OCI-LY1 (cell line): ENCODE measurements around the gene WNT7B.

Source experiments
- H2AFZ ChIP-seq: fragments of 200-600 bp; sonication (generic), shearing (Covaris generic); 2 replicates; pipeline ENCODE4 v1.6.0; 2014; ENCODE audit warnings: antibody characterized with exemption, mild to moderate bottlenecking, low read length
- H3F3A ChIP-seq: fragments of 200-600 bp; sonication (generic), shearing (Covaris generic); 2 replicates; pipeline ENCODE4 v1.6.0; 2014; ENCODE audit warnings: mild to moderate bottlenecking, antibody characterized with exemption, low read length, moderate library complexity; ENCODE audit not compliant: insufficient read depth
- H3K27ac ChIP-seq: fragments of 200-600 bp; sonication (generic); 2 replicates; pipeline ENCODE4 v1.5.1; 2014; ENCODE audit warnings: low read length, mixed run types, mild to moderate bottlenecking, low read depth; ENCODE audit not compliant: poor library complexity, severe bottlenecking
- H3K27me3 ChIP-seq: fragments of 200-600 bp; sonication (generic); 2 replicates; pipeline ENCODE4 v1.6.0; 2014; ENCODE audit warnings: antibody characterized with exemption, mild to moderate bottlenecking, low read length, moderate library complexity; ENCODE audit not compliant: insufficient read depth
- H3K36me3 ChIP-seq: fragments of 200-600 bp; sonication (generic); 2 replicates; pipeline ENCODE4 v1.6.1; 2014; ENCODE audit warnings: mild to moderate bottlenecking, antibody characterized with exemption, low read length, moderate library complexity, mixed read lengths; ENCODE audit not compliant: insufficient read depth
- H3K4me1 ChIP-seq: fragments of 200-600 bp; sonication (generic); 2 replicates; pipeline ENCODE4 v1.5.1; 2014; ENCODE audit warnings: mild to moderate bottlenecking, low read length, moderate library complexity; ENCODE audit not compliant: insufficient read depth, severe bottlenecking
- H3K4me2 ChIP-seq: fragments of 200-600 bp; sonication (generic), shearing (Covaris generic); 2 replicates; pipeline ENCODE4 v1.6.1; 2014; ENCODE audit warnings: low read length
- H3K4me3 ChIP-seq: fragments of 200-600 bp; sonication (generic); 2 replicates; pipeline ENCODE4 v1.5.1; 2014; ENCODE audit warnings: low read length, low read depth, mild to moderate bottlenecking, mixed read lengths; ENCODE audit not compliant: poor library complexity, severe bottlenecking
- H3K79me2 ChIP-seq: fragments of 200-600 bp; shearing (Covaris generic); 2 replicates; pipeline ENCODE4 v1.6.1; 2016; ENCODE audit warnings: mixed run types, low read length, mixed read lengths; ENCODE audit not compliant: insufficient read depth
- H3K9ac ChIP-seq: fragments of 200-600 bp; sonication (generic), shearing (Covaris generic); 2 replicates; pipeline ENCODE4 v1.6.1; 2014; ENCODE audit warnings: mild to moderate bottlenecking, low read length, mixed read lengths
- H3K9me2 ChIP-seq: fragments of 200-600 bp; sonication (generic), shearing (Covaris generic); 2 replicates; pipeline ENCODE4 v1.6.1; 2014; ENCODE audit warnings: low read depth, mild to moderate bottlenecking, low read length, mixed read lengths
- H3K9me3 ChIP-seq: fragments of 200-600 bp; shearing (Covaris generic); 2 replicates; pipeline ENCODE4 v1.6.1; 2014; ENCODE audit warnings: low read length, mixed read lengths
- H4K20me1 ChIP-seq: fragments of 200-600 bp; sonication (generic), shearing (Covaris generic); 2 replicates; pipeline ENCODE4 v1.6.0; 2016; ENCODE audit warnings: mild to moderate bottlenecking, low read length; ENCODE audit not compliant: insufficient read depth
- EZH2 ChIP-seq: fragments of 200-600 bp; sonication (generic), shearing (Covaris generic); IDR thresholded peaks from 2 replicates; pipeline ENCODE4 v1.8.0; 2017; ENCODE audit warnings: borderline replicate concordance, mixed run types, mild to moderate bottlenecking, antibody characterized with exemption, low read length, moderate library complexity, mixed read lengths
- TF ChIP-seq, protein P1 (sequence below): fragments of 200-600 bp; sonication (generic), shearing (Covaris generic); IDR thresholded peaks from 2 replicates; pipeline ENCODE4 v1.5.1; 2017; ENCODE audit warnings: mild to moderate bottlenecking, antibody characterized with exemption, low read length, moderate library complexity, mixed read lengths

Gene WNT7B

DNA sequence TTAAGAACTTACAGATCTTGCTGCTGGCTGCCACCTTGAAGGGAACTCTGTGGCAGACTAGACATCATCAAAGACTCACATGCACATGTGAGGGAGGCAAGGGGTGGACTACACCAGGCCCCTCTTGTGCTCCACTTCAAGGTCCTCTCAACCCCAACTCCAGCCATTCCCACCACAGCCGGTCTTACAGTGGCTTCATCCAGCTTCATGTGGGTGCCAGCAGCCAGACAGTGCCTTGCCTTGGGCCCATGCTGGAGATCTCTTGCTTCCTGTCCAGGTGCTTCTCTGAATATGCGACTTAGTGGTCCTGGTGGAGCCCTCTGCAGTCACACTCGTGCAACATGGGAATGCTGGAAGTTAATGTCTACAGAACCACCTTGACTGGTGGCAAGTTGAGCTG, 44.6 kb upstream of the WNT7B start:
- Histone ChIP-seq H3K27ac (no peak overlapping the region), H2AFZ (no peak overlapping the region), H4K20me1 (no peaks in the 10 kb centered on the region), H3K4me3 (no peak overlapping the region), H3K4me1 (no peaks in the 10 kb centered on the region), H3K27me3 (peaks cover 10% of the 10 kb centered on the region; the same call in 1 of the 2 replicates), H3K9me3 (no peaks in the 10 kb centered on the region), H3K36me3 (no peaks in the 10 kb centered on the region), H3K4me2 (no peak overlapping the region), H3K79me2 (no peaks in the 10 kb centered on the region), H3F3A (no peaks in the 10 kb centered on the region), H3K9me2 (no peaks in the 10 kb centered on the region), H3K9ac (no peak overlapping the region)
- no peak for TF ChIP-seq EZH2
- TF ChIP-seq, protein P1, sequence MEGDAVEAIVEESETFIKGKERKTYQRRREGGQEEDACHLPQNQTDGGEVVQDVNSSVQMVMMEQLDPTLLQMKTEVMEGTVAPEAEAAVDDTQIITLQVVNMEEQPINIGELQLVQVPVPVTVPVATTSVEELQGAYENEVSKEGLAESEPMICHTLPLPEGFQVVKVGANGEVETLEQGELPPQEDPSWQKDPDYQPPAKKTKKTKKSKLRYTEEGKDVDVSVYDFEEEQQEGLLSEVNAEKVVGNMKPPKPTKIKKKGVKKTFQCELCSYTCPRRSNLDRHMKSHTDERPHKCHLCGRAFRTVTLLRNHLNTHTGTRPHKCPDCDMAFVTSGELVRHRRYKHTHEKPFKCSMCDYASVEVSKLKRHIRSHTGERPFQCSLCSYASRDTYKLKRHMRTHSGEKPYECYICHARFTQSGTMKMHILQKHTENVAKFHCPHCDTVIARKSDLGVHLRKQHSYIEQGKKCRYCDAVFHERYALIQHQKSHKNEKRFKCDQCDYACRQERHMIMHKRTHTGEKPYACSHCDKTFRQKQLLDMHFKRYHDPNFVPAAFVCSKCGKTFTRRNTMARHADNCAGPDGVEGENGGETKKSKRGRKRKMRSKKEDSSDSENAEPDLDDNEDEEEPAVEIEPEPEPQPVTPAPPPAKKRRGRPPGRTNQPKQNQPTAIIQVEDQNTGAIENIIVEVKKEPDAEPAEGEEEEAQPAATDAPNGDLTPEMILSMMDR: no peak

DNA sequence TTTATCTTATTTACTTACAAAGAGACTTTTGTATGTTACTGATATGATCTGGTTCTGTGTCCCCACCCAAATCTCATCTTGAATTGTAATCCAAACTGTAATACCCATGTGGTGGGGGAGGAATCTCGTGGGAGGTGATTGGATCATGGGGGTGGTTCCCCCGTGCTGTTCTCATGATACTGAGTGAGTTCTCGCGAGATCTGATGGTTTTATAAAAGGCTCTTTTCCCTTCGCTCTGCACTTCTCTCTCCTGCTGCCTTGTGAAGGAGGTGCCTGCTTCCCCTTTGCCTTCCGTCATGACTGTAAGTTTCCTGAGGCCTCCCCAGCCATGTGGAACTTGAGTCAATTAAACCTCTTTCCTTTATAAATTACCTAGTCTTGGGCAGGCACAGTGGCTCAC, 42.4 kb upstream of the WNT7B start:
- no peaks in the 10 kb centered on the region for H3K36me3 ChIP-seq
- TF ChIP-seq, protein P1: no peak
- TF ChIP-seq EZH2: no peak
- no peaks in the 10 kb centered on the region for H3K4me1 ChIP-seq
- no peaks in the 10 kb centered on the region for H3K79me2 ChIP-seq
- no peaks in the 10 kb centered on the region for H4K20me1 ChIP-seq
- H3K27ac ChIP-seq: no peak overlapping the region
- no peaks in the 10 kb centered on the region for H3K9me2 ChIP-seq
- no peak overlapping the region for H2AFZ ChIP-seq
- H3K27me3 ChIP-seq: peaks cover 10% of the 10 kb centered on the region; the same call in 1 of the 2 replicates
- H3F3A ChIP-seq: no peaks in the 10 kb centered on the region
- no peak overlapping the region for H3K4me2 ChIP-seq
- H3K4me3 ChIP-seq: no peak overlapping the region
- no peak overlapping the region for H3K9ac ChIP-seq
- no peaks in the 10 kb centered on the region for H3K9me3 ChIP-seq

DNA sequence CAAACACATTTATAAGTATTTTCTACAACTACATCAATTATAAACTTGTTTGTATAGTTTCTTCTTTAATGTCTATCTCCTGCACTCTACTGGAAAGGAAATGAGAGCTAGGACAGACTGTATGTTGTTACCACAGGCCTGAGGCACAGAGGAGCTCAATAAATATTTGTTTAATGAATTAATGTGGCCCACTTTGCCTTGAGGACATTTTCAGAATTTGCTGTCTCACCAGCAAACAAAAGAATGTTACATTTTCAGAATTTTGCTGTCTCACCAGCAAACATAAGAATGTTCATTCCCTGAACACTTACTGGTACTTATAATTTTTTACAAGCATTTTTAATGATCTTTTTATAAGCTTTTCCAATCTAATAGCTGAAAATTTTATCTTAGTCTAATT, 41.9 kb upstream of the WNT7B start:
- no peaks in the 10 kb centered on the region for H3K9me3 ChIP-seq
- no peak overlapping the region for H3K27ac ChIP-seq

More for the DNA sequence above, 41.9 kb upstream of the WNT7B start:
- no peaks in the 10 kb centered on the region for H3K9me2 ChIP-seq
- no peak overlapping the region for H3K4me3 ChIP-seq
- H3K9ac ChIP-seq: no peak overlapping the region
- no peak overlapping the region for H3K4me2 ChIP-seq
- H2AFZ ChIP-seq: no peak overlapping the region
- H3K27me3 ChIP-seq: peaks cover 10% of the 10 kb centered on the region; the same call in 1 of the 2 replicates
- no peaks in the 10 kb centered on the region for H3K79me2 ChIP-seq
- peaks cover 2% of the 10 kb centered on the region for H3K4me1 ChIP-seq
- H3K36me3 ChIP-seq: no peaks in the 10 kb centered on the region
- no peaks in the 10 kb centered on the region for H4K20me1 ChIP-seq
- TF ChIP-seq, protein P1: no peak
- TF ChIP-seq EZH2: no peak
- no peaks in the 10 kb centered on the region for H3F3A ChIP-seq
